Neutrophil (primary cell): ENCODE results near the gene ITFG1.
"Not testable (repeated sequence)": the region's sequence is repeated elsewhere in the genome, so short reads cannot be mapped to it uniquely, and the experiment has no call there.

Experiments used
- H3K27ac ChIP-seq: fragments of 200-600 bp; sonication (generic); 2 replicates; pipeline ENCODE4 v1.5.1; 2016; ENCODE audit warnings: mild to moderate bottlenecking, moderate library complexity
- H3K27me3 ChIP-seq: fragments of 200-600 bp; sonication (generic); 2 replicates; pipeline ENCODE4 v1.6.0; 2016; ENCODE audit warnings: mild to moderate bottlenecking
- H3K36me3 ChIP-seq: fragments of 200-600 bp; sonication (generic); 2 replicates; pipeline ENCODE4 v1.5.1; 2017
- H3K4me1 ChIP-seq, 2 experiments: fragments of 200-600 bp in 1 of 2; sonication (generic) in 1 of 2; 1 replicate in 1 of 2; 2 replicates in 1 of 2; pipeline versions ENCODE4 v1.5.1 to v1.6.1; 2013 to 2016; ENCODE audit warnings: low read depth in 1 of 2, low read length in 1 of 2, mild to moderate bottlenecking in 1 of 2, moderate library complexity in 1 of 2; ENCODE audit not compliant: control insufficient read depth in 1 of 2, insufficient read depth in 1 of 2
- H3K4me3 ChIP-seq, 2 experiments: fragments of 200-600 bp in 1 of 2; sonication (generic) in 1 of 2; 1 replicate in 1 of 2; 2 replicates in 1 of 2; pipeline ENCODE4 v1.5.1; 2013 to 2016; ENCODE audit warnings: low read depth in 1 of 2, low read length in 1 of 2, mild to moderate bottlenecking in 1 of 2, moderate library complexity in 1 of 2
- H3K9me3 ChIP-seq: fragments of 200-600 bp; sonication (generic); 2 replicates; pipeline ENCODE4 v1.5.1; 2016
- CTCF ChIP-seq: fragments of 200-600 bp; sonication (generic); IDR thresholded peaks from 2 replicates; pipeline ENCODE4 v1.5.1; 2016; ENCODE audit warnings: antibody characterized with exemption

Gene ITFG1

GRCh38 chr16:47142821-47143676 lies 317.8 kb downstream of the ITFG1 start:
- peaks cover 24 to 27% of the 10 kb centered on the region in 2 experiments for H3K4me1 ChIP-seq
- peak; percentile 35 for TF ChIP-seq CTCF
- peak overlapping the region; percentile 69 to 71 for H3K4me3 ChIP-seq
- H3K9me3 ChIP-seq = no peaks in the 10 kb centered on the region
- H3K27me3 ChIP-seq = peaks cover 53% of the 10 kb centered on the region
- H3K27ac ChIP-seq = peak overlapping the region; percentile 25
- no peaks in the 10 kb centered on the region for H3K36me3 ChIP-seq

GRCh38 chr16:47142486-47142820 lies 318.4 kb downstream of the ITFG1 start:
- Histone ChIP-seq H3K4me1 (peaks cover 24 to 27% of the 10 kb centered on the region in 2 experiments), H3K27ac (peak overlapping the region; percentile 25), H3K4me3 (peak overlapping the region; percentile 69 to 71), H3K27me3 (peaks cover 53% of the 10 kb centered on the region), H3K9me3 (no peaks in the 10 kb centered on the region), H3K36me3 (no peaks in the 10 kb centered on the region)
- TF ChIP-seq CTCF = no peak

GRCh38 chr16:47141773-47142485 lies 318.9 kb downstream of the ITFG1 start:
- H3K36me3 ChIP-seq = no peaks in the 10 kb centered on the region
- H3K4me3 ChIP-seq = peak overlapping the region; percentile 69 to 71
- H3K4me1 ChIP-seq = peaks cover 24 to 27% of the 10 kb centered on the region in 2 experiments
- H3K27ac ChIP-seq = peak overlapping the region; percentile 25
- peaks cover 49% of the 10 kb centered on the region for H3K27me3 ChIP-seq
- TF ChIP-seq CTCF = peak; percentile 75
- no peaks in the 10 kb centered on the region for H3K9me3 ChIP-seq

GRCh38 chr16:47140686-47141085 lies 320.2 kb downstream of the ITFG1 start:
- no peak overlapping the region for H3K27ac ChIP-seq
- H3K4me1 ChIP-seq = peaks cover 24 to 27% of the 10 kb centered on the region in 2 experiments
- H3K27me3 ChIP-seq = peaks cover 36% of the 10 kb centered on the region
- no peaks in the 10 kb centered on the region for H3K9me3 ChIP-seq
- no peaks in the 10 kb centered on the region for H3K36me3 ChIP-seq
- H3K4me3 ChIP-seq = no peak overlapping the region
- TF ChIP-seq CTCF = no peak

- peaks cover 26% of the 10 kb centered on the region for H3K27me3 ChIP-seq
- H3K4me3 ChIP-seq = no peak overlapping the region
- no peaks in the 10 kb centered on the region for H3K36me3 ChIP-seq
- H3K4me1 ChIP-seq = peaks cover 22 to 24% of the 10 kb centered on the region in 2 experiments
- TF ChIP-seq CTCF = no peak
- H3K9me3 ChIP-seq = no peaks in the 10 kb centered on the region
- no peak overlapping the region for H3K27ac ChIP-seq
These were observed 321.2 kb downstream of the ITFG1 start for GRCh38 chr16:47139561-47140185.

GRCh38 chr16:47137925-47138324 lies 322.9 kb downstream of the ITFG1 start:
- Histone ChIP-seq H3K4me1 (peaks cover 12 to 13% of the 10 kb centered on the region in 2 experiments), H3K27me3 (peaks cover 12% of the 10 kb centered on the region)
- H3K9me3 ChIP-seq, H3K36me3 ChIP-seq, H3K4me3 ChIP-seq, H3K27ac ChIP-seq: not testable (repeated sequence)
